Smooth muscle cell of trachea (primary cell): Measurements from ENCODE around the gene LMX1B. TPM values are rescaled to one million over a fixed set of nuclear protein-coding genes. Genes with fewer than 3 reads are reported as not detected.

Experiments
- total RNA-seq: library from RNA; depleted of rRNA; stranded (reverse); fragments of >200 nt; gene quantifications from 2 replicates; pipeline ENCODE4 v1.2.1, GENCODE V29; 2014

LMX1B gene
- not detected in 2 replicates for total RNA-seq

DNA sequence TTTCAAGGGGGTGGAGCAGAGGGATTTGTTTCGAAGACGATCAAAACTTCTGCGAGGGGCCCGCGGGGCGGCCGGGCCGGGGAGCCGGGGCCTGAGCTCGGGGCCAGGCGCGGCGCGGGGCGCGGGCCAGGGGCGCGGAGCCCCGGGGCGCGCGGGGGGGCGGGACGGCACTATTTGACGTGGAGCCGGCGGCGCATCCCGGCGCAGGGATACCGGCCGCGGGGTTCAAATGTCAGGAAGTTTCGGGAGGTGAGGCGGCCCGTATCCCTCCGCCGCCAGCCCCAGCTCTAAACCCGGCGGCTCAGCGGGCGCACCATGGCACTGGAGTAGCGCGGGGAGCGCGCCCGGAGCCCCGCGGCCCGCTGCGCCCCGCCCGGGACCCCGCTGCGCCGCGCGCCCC is at the start of gene LMX1B:
TSS of gene LMX1B (plus strand) at position 278 of the 400 bp plus-strand sequence. CDS start 522 bp downstream, outside the sequence.

Other genes starting within 250 kb of the LMX1B start
- gene ZBTB43, start 191.1 kb downstream of the LMX1B start, total RNA-seq: 9.6 and 9.8 TPM in 2 replicates
- 7.4 and 10.0 TPM in 2 replicates for gene ZBTB34, start 246.7 kb downstream of the LMX1B start, total RNA-seq